Lower leg skin (tissue), 4 donors: ENCODE measurements around the gene SPARCL1. TPM values are rescaled to one million over a fixed set of nuclear protein-coding genes. Genes with fewer than 3 reads are reported as not detected.

Source experiments
- DNase-seq, 2 donors: peaks; one replicate each; pipeline ENCODE4 v3.0.0-alpha.2; 2019; ENCODE audit warnings: low spot score in 2 of 2
- H3K4me3 ChIP-seq: fragments of 200-600 bp; sonication (generic); 2 replicates; pipeline ENCODE4 v1.5.1; 2017; ENCODE audit warnings: mild to moderate bottlenecking, low read depth; ENCODE audit not compliant: poor library complexity, severe bottlenecking
- POLR2A ChIP-seq, 2 donors: fragments of 450-650 bp; IDR thresholded peaks; one replicate each; pipeline ENCODE4 v1.6.1; 2016 to 2017; ENCODE audit warnings: antibody characterized with exemption in 2 of 2, mild to moderate bottlenecking in 1 of 2, moderate library complexity in 1 of 2
- WGBS, 2 donors: methylation state at CpG; one replicate each; pipeline ENCODE4 v1.1.5; 2018; 5-methylcytosine and 5-hydroxymethylcytosine counted together
- intact Hi-C: fragments of 100-400 bp; cut with DNase I; formaldehyde crosslinking; loops from one replicate; pipeline ENCODE4 v1.15.0; 2023; ENCODE audit warnings: low total_unique reads
- total RNA-seq, 4 donors: library from RNA; depleted of rRNA; stranded (reverse); fragments of >200 nt; gene quantifications; one replicate each; pipeline ENCODE4 v1.1.0, GENCODE V29; 2016
- TF ChIP-seq, protein P1 (sequence below), 3 donors: fragments of 450-650 bp; IDR thresholded peaks; one replicate each; pipeline ENCODE4 v1.5.1; 2016; ENCODE audit warnings: antibody characterized with exemption in 3 of 3, mild to moderate bottlenecking in 3 of 3, moderate library complexity in 2 of 3

Gene SPARCL1
- total RNA-seq, 4 donors from 2014 or later = 66.2 to 259 (median 117) TPM

- no peak overlapping the region for H3K4me3 ChIP-seq
- DNase-seq = no peak
- WGBS, 2 donors = 85 to 88% methylated on average over 3 of the region's 3 CpGs
- intact Hi-C loops = no loop called here
- TF ChIP-seq POLR2A (IDR thresholded peaks at IDR 0.05) = no peak
- TF ChIP-seq, protein P1, sequence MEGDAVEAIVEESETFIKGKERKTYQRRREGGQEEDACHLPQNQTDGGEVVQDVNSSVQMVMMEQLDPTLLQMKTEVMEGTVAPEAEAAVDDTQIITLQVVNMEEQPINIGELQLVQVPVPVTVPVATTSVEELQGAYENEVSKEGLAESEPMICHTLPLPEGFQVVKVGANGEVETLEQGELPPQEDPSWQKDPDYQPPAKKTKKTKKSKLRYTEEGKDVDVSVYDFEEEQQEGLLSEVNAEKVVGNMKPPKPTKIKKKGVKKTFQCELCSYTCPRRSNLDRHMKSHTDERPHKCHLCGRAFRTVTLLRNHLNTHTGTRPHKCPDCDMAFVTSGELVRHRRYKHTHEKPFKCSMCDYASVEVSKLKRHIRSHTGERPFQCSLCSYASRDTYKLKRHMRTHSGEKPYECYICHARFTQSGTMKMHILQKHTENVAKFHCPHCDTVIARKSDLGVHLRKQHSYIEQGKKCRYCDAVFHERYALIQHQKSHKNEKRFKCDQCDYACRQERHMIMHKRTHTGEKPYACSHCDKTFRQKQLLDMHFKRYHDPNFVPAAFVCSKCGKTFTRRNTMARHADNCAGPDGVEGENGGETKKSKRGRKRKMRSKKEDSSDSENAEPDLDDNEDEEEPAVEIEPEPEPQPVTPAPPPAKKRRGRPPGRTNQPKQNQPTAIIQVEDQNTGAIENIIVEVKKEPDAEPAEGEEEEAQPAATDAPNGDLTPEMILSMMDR (IDR thresholded peaks at IDR 0.05) = no peak
Observed at GRCh38 chr4:87505862-87506261, 23.3 kb downstream of the SPARCL1 start.

DNA sequence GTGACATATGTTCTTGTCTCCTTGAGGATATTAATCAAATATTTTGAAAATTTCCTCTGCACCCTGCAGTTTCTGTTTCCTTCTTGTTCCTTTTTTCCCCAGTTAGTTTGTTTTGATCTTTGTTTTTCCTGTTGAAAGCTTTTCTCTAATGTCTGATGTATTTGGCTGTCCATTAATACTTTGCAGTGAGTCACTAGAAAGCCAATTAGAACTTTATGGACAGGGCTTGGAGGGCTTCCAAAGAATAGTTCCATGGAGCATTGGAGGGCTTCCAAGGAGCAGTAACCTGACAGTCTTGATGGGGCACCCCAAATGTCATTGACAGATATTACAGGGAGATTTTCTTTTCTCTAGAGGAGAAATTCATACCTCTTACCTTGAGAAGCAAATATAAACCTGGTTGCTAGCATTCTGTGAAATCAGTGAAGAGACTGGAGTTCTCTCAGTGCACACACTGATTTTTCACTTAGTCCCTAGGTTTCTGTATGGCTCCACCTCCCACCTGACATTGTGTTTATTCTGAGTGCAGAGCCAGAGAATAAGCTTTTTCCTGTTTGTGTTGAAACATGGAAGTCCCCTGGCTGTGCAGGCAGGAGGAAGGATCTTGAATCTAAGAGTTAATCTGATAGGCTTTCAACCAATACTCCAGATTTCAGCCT lies 26.5 kb downstream of the SPARCL1 start:
- H3K4me3 ChIP-seq = no peak overlapping the region
- intact Hi-C loops = no loop called here
- DNase-seq = no peak
- TF ChIP-seq, protein P1 (IDR thresholded peaks at IDR 0.05) = no peak

- 64 to 84% methylated on average over 4 of the region's 4 CpGs for WGBS, 2 donors
- no peak for DNase-seq
- H3K4me3 ChIP-seq = no peak overlapping the region
- intact Hi-C loops = no loop called here
- TF ChIP-seq, protein P1 (IDR thresholded peaks at IDR 0.05) = no peak
- no peak for TF ChIP-seq POLR2A (IDR thresholded peaks at IDR 0.05)
Observed at GRCh38 chr4:87500092-87500462, 29.1 kb downstream of the SPARCL1 start.

GRCh38 chr4:87499403-87500091 lies 29.6 kb downstream of the SPARCL1 start:
- WGBS, 2 donors = 62 to 76% methylated on average over 7 of the region's 7 CpGs
- no peak for TF ChIP-seq POLR2A (IDR thresholded peaks at IDR 0.05)
- TF ChIP-seq, protein P1 (IDR thresholded peaks at IDR 0.05) = no peak
- intact Hi-C loops = no loop called here
- no peak overlapping the region for H3K4me3 ChIP-seq
- DNase-seq = no peak

GRCh38 chr4:87498446-87498900 lies 30.7 kb downstream of the SPARCL1 start:
- 33 to 40% methylated on average over 5 of the region's 5 CpGs for WGBS, 2 donors
- no peak overlapping the region for H3K4me3 ChIP-seq
- intact Hi-C loops = no loop called here
- no peak for TF ChIP-seq POLR2A (IDR thresholded peaks at IDR 0.05)
- TF ChIP-seq, protein P1 (IDR thresholded peaks at IDR 0.05) = no peak
- no peak for DNase-seq
